ENCODE measurements around the gene INO80C. TPM values are rescaled to one million over a fixed set of nuclear protein-coding genes. Genes with fewer than 3 reads are reported as not detected.
A peak's percentile ranks its signal among the peaks of the same experiment; 100 is the strongest.

Gene INO80C
- total RNA-seq, 4 donors from 2014 or later = 5.3 to 6.4 (median 5.5) TPM

DNA sequence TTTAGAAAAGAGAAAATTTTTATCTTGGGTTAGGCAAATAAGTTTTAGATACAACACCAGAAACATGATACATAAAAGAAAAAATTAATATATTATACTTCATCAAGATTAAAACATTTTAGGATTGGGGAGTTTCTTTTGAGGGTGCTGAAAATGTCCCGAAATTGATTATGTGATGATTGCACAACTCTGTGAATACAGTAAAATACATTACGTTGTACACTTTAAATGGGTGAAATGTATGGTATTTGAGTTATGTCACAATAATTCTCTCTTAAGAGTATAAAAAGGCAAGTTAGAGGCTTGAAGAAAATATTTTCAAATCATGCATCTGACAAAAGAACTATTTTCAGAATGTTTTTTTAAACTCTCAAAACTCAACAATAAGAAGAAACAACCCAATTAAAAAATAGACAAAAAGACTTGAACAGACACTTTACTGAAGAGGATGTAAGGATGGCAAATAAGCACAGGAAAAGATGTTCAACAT, 36.2 kb upstream of the INO80C start:
- no peaks in the 10 kb centered on the region for H3K4me1 ChIP-seq
- H3K27me3 ChIP-seq = no peaks in the 10 kb centered on the region
- ATAC-seq (no peak), DNase-seq (no peak)
- H3K9me3 ChIP-seq = no peaks in the 10 kb centered on the region
- TF ChIP-seq, protein P1, sequence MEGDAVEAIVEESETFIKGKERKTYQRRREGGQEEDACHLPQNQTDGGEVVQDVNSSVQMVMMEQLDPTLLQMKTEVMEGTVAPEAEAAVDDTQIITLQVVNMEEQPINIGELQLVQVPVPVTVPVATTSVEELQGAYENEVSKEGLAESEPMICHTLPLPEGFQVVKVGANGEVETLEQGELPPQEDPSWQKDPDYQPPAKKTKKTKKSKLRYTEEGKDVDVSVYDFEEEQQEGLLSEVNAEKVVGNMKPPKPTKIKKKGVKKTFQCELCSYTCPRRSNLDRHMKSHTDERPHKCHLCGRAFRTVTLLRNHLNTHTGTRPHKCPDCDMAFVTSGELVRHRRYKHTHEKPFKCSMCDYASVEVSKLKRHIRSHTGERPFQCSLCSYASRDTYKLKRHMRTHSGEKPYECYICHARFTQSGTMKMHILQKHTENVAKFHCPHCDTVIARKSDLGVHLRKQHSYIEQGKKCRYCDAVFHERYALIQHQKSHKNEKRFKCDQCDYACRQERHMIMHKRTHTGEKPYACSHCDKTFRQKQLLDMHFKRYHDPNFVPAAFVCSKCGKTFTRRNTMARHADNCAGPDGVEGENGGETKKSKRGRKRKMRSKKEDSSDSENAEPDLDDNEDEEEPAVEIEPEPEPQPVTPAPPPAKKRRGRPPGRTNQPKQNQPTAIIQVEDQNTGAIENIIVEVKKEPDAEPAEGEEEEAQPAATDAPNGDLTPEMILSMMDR (IDR thresholded peaks at IDR 0.05 in 4 of 5, conservative IDR thresholded peaks at IDR 0.05 in 1 of 5) = no peak
- TF ChIP-seq POLR2A (IDR thresholded peaks at IDR 0.05) = no peak
- in situ Hi-C loops (cut with MboI; ENCODE audit: low sequenced_read_pairs in 4 of 4) = no loop called here
- intact Hi-C loops (cut with DNase I; ENCODE audit: low total_unique reads) = no loop called here
- no peaks in the 10 kb centered on the region for H3K36me3 ChIP-seq
- no peak overlapping the region for H3K4me3 ChIP-seq
- H3K27ac ChIP-seq = no peak overlapping the region

DNA sequence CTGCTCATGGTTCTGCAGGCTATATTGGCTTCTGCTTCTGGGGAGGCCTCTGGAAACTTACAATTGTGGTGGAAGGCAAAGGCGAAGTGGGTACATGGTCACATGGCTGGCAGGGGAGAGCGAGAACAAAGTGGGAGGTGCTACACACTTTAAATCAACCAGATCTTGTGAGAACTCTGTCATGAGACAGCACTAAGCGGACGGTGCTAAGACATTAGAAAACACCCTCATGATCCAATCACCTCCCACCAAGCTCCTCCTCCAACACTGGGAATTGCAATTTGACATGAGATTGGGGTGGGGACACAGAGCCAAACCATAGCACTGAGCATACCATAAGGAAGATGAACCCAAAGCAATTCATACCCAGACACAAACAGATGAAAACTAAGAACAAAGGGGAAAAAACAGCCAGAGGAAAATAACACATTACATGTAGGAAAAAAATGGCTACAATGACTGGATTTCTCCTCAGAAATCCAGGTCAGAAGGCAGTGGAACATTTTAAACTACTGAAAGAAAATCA, 31.1 kb upstream of the INO80C start:
- DNase-seq (no peak), ATAC-seq (no peak)
- Histone ChIP-seq H3K27ac (no peak overlapping the region), H3K36me3 (no peaks in the 10 kb centered on the region), H3K9me3 (no peaks in the 10 kb centered on the region), H3K27me3 (no peaks in the 10 kb centered on the region), H3K4me1 (peaks cover 9 to 14% of the 10 kb centered on the region in 2 donors), H3K4me3 (no peak overlapping the region)
- TF ChIP-seq, protein P1 (IDR thresholded peaks at IDR 0.05 in 4 of 5, conservative IDR thresholded peaks at IDR 0.05 in 1 of 5) = no peak
- TF ChIP-seq POLR2A (IDR thresholded peaks at IDR 0.05) = no peak
- intact Hi-C loops (cut with DNase I; ENCODE audit: low total_unique reads) = no loop called here
- in situ Hi-C loops (cut with MboI; ENCODE audit: low sequenced_read_pairs in 4 of 4) = no loop called here

DNA sequence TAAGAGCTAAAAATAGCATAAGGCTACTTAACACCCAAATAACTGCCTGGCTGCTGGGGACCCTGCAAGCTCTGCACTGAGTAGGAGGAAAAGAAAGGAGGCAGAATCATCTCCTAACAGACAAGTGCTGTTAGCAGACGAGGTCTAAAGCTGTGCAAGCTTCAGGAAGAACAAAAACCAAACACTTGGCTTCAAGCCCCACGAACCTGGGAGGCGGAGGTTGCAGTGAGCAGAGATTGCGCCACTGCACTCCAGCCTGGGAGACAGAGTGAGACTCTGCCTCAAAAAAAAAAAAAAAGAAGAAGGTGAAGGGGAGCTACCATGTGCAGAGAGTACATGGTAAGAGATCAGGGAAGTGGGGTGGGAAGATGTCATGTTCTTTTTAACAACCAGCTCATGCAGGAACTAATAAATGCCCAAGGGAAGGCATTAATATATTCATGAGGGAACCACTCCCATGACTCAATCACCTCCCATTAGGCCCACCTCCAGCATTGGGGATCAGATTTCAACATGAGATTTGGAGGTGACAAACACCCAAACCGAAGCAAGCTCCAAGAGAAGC, 28.8 kb upstream of the INO80C start:
- Histone ChIP-seq H3K9me3 (no peaks in the 10 kb centered on the region), H3K36me3 (no peaks in the 10 kb centered on the region), H3K27ac (peak overlapping the region; percentile 28 to 55 (median 50)), H3K27me3 (no peaks in the 10 kb centered on the region), H3K4me1 (peaks cover 15 to 28% of the 10 kb centered on the region in 2 donors), H3K4me3 (peak overlapping the region in 3 of 4 donors; percentile 18 to 41 (median 28))
- in situ Hi-C loops (cut with MboI; ENCODE audit: low sequenced_read_pairs in 4 of 4) = no loop called here
- TF ChIP-seq POLR2A (IDR thresholded peaks at IDR 0.05) = no peak
- TF ChIP-seq, protein P1 (IDR thresholded peaks at IDR 0.05 in 4 of 5, conservative IDR thresholded peaks at IDR 0.05 in 1 of 5) = no peak
- DNase-seq (no peak), ATAC-seq (peak; percentile 29 to 69)
- intact Hi-C loops (cut with DNase I; ENCODE audit: low total_unique reads) = no loop called here

DNA sequence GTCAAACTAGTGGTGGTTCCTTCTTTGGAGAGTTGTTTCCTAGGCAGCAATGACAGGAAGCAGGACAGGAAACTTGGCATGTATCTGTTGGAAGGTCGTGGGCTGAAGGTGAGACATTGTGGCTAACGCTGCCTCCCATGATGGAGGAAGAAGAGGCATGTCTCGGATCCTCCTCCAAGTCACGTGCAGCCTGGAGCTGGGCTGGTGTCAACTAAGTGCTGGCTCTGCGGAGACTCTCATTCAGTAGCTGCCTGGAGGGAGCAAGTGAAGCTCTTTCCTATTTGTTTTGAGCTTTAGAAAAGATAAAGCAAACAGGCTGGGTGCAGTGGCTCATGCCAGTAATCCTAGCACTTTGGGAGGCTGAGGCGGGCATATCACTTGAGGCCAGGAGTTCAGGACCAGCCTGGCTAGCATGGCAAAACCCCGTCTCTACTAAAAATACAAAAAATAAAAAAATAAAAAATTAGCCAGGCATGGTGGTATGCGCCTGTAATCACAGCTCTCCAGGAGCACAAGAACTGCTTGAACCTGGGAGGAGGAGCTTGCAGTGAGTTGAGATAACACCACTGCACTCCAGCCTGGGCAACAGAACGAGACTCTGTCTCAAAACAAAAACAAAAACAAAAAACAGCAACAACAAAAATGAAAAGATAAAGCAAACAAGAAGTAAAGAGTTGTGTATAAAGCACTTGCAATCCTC, 28.2 kb upstream of the INO80C start:
- H3K27me3 ChIP-seq = no peaks in the 10 kb centered on the region
- peaks cover 15 to 28% of the 10 kb centered on the region in 2 donors for H3K4me1 ChIP-seq
- H3K4me3 ChIP-seq = peak overlapping the region in 3 of 4 donors; percentile 18 to 41 (median 28)
- no peaks in the 10 kb centered on the region for H3K9me3 ChIP-seq
- no peaks in the 10 kb centered on the region for H3K36me3 ChIP-seq
- DNase-seq (no peak), ATAC-seq (peak; percentile 13 to 30)
- TF ChIP-seq, protein P1 (IDR thresholded peaks at IDR 0.05 in 4 of 5, conservative IDR thresholded peaks at IDR 0.05 in 1 of 5) = no peak
- TF ChIP-seq POLR2A (IDR thresholded peaks at IDR 0.05) = no peak
- intact Hi-C loops (cut with DNase I; ENCODE audit: low total_unique reads) (no loop called here), in situ Hi-C loops (cut with MboI; ENCODE audit: low sequenced_read_pairs in 4 of 4) (no loop called here)
- peak overlapping the region; percentile 28 to 55 (median 50) for H3K27ac ChIP-seq

Measured in gastrocnemius medialis (tissue), 4 donors.